CD4-positive, alpha-beta T cell treated with Interleukin-6 at 100 ng/mL for 8 hours (primary cell): ENCODE measurements around the gene DHRS13.
A peak's percentile ranks its signal among the peaks of the same experiment; 100 is the strongest.
"Not testable (repeated sequence)": the region's sequence is repeated elsewhere in the genome, so short reads cannot be mapped to it uniquely, and the experiment has no call there.

Experiments
- DNase-seq: peaks from one replicate; pipeline ENCODE4 v3.0.0-alpha.2; 2020; ENCODE audit warnings: mixed read lengths, low spot score

The DHRS13 gene

DNA sequence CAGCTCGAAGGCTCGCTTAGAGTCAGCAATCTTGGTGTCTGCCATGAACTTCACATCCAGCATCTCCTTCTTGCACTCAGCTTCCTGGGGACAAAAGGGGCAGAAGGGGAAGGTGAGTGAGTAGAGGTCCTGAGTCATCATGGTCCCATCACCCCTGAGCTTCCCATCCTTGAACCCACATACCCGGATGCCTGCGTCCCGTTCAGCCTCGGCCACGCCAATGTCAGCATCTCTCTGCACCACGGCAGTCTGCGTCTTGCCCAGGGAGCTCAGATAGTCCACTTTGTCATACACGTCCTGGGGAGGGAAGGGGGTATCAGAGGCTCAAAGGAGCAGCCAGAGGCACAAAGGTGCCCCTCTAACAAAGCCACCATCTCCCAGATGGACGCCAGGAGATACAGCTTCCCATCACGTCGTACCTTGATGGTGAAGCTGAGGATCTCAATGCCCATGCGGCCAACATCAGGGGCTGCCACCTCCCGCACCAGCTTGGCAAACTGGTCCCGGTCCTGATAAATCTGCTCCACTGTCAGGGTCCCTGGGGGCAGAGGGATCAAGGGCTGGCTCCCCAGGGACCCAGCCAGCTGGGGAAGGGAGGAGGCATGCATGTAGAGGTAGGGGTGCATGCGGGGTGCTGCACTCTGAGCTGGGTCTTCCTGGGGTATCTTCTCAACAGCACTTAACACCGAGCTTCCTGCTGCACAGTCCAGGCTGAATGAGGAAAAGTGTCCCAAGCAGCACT is 20.6 kb downstream of the DHRS13 start:
- no peak for DNase-seq

DNA sequence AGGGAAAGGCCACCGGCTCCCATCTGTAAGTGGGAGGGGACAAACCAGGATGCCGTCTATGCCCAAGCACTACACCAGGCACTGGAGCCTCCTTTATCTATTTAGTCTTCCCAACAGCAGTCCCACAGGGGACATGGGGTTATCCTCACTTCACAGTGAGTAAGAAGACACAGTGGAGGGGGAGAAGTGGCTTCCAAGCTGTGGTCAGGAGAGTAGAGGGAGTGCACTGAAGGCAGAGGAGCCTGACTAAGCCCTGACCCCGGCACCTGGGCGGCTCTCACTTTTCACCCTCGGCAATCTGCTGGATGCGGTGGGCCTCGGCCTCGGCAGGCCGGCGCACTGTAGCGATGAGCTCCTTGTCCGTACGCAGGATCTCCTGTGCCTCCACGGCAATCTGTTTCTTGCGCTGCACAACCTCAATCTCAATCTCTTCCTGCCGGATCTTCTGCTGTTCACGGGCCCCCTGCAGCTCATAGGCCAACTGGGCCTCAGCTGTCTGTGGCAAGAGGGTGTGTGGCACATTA is 21.3 kb downstream of the DHRS13 start:
- no peak for DNase-seq

DNA sequence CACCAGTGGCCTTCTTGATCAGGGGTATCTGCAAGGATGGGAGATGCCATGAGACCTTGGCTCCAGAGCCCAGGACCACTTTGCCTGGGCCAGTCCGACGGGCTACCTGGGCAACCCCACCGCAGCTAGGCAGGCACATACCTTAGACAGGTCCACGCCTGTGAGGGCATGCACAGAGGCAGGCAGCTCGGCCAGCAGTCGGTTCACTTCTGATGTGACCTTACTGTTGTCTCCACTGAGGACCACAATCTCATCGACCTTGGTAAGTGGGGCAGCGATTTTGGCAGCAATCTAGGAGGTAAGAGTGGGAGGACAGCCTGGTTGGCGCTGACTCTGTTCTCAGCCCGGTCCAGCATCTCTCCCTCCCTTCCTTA is 22.3 kb downstream of the DHRS13 start:
- DNase-seq, result no peak

DNA sequence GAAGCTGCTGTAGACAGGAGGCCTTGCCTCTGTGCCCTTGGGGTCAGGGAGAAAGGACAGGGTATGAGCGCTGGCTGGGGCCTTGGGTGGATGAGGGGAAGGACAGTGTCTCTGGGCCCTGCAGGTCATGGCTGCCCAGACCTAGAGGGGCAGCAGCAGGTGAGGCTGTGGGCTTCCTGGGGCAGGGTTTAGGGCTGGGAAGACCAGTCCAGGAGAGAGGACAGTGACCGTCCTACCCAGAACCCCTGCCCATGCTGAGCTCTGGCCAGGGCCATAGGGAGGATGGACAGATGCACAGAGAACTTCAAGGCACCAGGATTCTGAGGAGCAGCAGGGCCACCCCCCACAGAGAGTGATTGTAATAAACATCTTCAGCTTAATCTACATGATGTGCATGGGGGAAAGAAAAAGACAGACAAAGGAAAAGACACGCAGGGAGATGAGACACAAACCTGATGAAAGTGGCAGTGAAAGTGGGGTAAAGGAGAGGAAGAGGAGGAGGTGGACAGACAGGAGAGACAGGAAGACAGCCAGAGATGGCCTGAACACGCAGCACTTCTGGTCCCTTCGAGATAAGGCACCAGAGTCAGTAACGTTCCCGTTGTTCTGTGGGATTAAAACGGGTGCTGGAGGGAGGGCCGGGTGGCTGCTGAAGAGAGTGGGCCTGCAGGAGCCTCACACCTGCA is 22.9 kb downstream of the DHRS13 start:
- no peak for DNase-seq

DNA sequence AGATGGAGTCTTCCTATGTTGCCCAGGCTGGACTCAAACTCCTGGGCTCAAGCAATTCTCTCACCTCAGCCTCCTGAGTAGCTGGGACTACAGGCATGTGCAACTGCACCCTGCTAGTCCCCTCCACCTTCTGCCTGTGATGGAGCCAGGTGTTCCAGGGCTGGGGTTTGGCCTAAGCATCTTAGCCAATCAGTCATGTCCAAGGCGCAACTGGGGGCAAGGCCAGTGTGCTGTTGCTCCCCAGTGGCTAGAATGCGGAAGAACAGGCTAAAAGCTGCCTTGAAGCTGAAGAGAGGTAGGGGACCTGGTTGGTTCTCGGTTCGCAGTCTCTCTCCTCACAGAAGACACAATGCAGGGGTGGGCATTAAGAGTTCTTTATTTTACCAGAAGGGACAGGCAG is 23.9 kb downstream of the DHRS13 start:
- DNase-seq, result no peak

DNA sequence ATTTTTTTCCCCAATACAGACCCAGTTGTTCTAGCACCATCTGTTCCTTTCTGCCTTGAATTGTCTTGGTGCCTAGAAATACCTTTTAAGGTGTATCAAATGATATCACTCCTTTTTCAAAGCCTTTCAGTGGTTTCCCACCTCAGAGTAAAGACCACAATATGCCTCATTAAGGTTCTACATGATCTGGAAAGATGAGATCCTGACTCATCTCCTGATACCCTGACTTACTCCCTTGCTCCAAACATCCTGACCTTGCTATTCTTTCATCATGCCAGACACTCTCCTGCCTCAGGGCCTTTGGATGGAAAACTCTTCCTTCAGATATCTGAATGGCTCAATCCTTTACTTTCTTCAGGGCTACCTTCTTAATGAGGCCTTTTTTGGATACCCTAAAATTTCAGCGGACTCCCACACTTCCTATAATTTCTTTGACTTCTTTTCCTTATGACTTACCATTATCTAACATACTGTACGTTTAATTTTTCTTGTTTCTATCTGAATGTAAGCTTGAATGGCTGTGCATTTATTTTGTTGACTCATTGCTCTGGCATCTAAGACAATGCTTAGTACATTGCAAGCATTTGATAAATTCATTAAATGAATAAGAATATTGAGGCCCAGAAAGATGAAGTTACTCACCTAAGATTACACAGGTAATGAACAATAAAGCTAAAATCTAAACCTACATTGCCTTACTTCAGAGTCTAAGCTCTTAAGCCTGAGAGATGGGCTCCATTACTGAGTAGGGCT is 24.5 kb downstream of the DHRS13 start:
- DNase-seq, result no peak

DNA sequence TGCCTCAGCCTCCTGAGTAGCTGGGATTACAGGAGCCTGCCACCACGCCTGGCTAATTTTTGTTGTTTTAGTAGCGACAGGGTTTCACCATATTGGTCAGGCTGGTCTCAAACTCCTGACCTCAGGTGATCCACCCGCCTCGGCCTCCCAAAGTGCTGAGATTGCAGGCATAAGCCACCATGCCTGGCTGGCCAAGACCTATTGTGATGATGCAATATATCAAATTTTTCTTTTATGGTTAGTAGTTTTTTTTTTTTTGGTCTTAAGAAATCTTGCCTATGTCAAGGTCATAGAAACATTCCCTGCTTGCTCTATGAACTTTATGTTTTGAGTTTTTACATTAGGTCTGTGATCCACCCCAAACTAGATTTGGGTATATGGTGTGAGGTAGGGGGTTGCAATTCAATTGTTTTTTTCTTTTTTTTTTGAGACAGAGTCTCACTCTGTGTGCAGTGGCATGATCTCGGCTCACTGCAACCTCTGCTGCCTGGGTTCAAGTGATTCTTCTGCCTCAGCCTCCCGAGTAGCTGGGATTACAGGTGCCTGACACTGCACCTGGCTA is 25.6 kb downstream of the DHRS13 start:
- not testable (repeated sequence) for DNase-seq

DNA sequence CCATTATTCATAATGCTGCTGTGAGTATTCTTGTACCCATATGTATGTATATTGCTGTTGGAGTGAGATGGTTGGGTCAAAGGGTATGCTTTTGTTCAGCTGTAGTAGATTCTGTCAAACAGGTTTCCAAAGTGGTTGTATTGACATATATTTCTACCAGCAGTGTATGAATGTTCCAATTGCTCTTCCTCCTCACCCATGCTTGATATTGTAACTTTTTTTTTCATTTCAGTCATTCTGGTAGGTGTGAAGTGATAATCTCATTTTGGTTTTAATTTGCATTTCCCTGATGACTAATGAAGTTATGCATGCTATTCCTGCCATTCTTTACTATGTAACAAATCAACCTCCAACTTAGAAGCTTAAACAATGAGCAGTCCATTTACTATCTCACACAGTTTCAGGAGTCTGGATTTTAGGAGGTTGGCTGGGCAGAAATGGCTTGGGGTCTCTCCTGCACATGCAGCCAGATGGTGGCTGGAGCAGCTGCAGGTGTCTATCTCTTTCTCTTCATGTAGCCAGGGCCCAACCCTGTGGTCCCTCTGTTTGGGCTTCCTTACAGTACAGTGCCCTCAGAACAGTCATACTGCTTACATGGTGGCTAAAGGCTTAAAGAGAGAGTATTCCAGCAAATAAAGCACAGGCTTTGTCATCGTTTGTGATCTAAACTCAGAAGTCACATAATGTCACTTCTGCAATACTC is 26.9 kb downstream of the DHRS13 start:
- no peak for DNase-seq

DNA sequence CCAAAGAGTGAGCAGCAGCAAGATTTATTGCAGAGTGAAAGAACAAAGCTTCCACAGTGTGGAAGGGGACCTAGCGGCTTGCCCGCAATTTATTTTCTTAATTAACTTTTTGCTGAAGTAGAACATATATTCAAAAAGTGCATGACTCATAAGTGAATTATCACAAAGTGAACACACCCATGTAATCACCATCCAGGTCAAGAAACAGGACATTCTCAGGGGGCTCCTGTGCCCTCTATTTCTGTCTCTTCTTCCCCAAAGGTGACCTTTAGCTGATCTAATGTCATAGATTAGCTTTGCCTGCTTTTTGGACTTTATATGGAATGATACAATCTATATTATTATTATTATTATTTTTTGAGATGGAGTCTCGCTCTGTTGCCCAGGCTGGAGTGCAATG is 28.1 kb downstream of the DHRS13 start:
- no peak for DNase-seq

DNA sequence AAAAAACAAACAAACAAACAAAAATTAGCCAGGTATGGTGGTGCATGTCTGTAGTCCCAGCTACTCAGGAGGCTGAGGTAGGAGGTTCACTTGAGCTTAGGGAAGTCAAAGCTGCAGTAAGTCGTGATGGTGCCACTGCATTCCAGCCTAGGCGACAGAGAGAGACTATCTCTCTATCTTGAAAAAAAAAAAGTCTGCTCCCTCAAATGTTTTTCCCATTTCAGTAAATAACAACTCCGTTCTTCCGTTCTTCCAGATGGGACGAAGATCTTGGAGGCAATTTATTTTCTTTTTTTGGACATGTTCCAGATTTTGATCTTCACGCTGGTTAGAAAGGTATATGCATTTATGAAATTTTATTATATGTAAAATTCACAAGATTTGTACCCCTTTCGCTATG is 29.0 kb downstream of the DHRS13 start:
- DNase-seq, result no peak

DNA sequence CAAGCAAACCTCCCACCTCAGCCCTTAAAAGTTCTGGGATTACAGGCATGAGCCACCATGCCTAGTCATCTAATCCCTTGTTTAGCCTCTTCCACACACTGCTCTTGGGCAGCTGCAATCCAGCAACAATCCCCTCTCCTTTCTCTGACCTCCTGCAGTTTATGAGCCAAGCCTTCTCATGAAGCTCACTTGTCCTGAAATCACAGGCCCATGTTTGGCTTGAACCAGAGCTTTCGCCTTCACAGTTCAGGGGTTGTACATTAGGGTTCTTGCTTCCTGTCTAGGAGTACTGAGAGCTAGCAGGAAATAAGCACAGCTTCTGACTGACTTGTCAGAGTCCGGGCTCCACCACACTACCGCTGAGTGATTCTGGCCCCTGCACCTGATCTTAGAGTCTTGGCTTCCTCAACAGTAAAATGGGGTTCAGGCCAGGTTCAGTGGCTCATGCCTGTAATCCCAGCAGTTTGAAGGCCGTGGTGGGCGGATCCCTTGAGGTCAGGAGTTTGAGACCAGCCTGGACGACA is 31.8 kb downstream of the DHRS13 start:
- DNase-seq, result peak; percentile 60

DNA sequence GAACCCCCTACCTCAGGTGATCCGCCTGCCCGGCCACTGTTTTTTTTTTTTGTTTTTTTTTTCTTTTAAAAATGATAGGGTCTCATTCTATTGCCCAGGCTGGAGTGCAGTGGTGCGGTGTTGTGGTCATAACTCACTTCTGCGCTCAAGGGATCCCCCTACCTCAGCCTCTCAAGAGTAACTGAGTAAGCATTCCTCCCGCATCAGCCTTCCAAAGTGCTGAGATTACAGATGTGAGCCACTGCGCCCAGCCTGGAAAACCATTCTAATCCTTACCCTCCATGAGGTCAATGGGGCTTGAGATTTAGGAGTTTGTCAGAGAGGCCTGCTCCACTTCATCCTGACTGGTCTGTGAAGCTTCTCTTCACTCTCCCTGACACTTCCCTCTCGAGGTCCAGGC is 35.6 kb downstream of the DHRS13 start:
- no peak for DNase-seq

DNA sequence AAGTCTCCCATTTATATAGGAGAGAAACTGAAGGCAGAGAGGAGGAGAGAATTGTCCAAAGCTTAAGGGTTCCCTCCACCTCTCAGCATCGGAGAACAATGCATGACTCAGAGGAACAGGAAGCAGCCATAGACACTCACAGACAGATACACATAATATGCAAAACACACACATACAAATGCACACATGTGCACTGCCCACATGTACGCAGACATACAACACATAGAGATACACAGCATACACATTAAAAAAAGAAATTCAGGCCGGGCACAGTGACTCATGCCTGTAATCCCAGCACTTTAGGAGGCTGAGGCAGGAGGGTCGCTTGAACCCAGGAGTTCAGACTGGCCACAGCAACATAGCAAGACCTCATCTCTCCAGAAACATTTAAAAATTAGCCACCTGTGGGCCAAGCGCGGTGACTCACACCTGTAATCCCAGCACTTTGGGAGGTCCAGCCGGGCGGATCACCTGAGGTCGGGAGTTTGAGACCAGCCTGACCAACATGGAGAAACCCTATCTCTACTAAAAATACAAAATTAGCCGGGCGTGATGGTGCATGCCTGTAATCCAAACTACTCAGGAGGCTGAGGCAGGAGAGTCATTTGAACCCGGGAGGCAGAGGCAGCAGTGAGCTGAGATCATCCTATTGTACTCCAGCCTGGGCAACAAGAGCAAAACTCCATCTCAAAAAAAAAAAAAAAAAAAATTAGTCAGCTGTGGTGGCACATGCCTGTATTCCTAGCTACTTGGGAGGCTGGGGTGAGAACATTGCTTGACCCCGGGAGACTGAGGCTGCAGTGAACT is 36.7 kb downstream of the DHRS13 start:
- DNase-seq, result no peak

DNA sequence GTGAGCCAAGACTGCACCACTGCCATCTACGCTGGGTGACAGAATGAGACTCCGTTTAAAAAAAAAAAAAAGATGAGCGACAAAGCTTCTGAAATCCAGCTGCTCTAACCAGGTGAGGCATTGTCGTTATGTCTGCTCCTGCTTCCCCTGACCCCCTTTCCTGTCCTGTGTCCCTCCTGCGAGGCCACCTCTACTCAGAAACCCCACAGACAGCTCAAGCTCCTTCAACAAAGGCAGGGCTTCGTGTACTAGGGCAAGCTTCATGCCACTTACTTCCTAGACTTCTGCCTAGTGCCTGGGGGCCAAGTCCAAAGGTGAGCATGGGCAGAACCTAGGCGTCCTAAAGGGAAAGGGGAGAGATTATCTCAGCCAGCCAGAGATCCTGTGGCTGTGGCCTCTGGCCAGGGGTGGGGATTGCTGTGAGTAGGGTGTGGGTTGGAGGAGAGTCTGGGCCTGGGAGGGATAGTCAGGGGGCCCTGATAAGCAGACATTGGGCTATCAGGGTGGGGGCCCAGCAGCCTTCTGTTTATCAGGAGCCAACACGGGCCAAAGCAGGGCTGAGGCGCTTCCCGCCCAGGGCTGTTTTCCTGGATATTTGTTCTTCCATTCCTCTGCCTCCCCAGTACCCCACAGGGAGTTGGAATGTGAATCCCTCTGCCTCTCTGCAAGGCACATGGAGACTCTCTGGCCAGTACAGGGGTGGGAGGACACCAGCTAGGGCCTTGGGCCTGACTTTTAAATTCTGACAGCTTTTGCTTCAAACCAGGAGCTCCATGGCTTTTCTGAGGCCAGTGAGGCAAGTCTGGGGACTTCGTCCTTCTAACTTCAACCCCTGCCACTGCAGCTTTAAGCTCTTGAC is 37.7 kb downstream of the DHRS13 start:
- no peak for DNase-seq

DNA sequence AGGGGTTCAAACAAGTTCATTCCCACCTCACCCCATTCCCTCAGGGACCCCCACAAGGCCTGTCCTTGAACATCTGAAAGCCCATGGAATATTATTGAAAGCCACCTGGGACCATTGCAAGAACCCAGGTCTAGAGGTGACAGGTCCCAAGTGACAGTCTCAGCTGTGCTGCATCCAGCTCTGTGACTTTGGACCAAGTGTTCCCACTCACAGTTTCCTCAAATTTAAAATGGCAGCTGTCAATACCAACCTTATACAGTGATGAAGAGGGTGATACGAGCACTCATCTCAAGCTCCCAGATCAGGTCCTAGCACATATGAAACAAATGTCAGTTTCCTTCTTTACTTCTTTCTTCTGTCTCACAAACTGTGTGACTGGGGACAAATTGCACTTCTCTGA is 38.9 kb downstream of the DHRS13 start:
- no peak for DNase-seq

DNA sequence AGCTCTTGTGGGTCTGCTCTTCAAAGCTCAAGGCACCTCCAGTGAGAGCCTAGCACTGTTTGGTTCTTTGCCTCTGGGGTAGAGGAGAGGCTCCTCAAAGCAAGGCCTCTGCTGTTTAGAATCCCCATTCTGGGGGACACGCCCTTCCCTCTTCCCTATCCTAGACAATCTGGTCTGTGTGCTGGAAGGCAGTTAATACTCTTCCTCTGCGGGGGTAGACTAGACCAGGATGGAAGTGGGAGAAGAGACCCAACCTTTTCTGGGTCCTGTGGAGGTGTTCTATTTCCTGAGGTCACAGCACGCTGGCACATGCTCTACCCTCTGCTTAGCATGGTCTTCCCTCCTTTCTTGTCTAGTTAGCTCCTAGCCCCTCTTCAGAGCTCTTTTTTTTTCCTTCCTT is 40.3 kb downstream of the DHRS13 start:
- DNase-seq, result no peak

DNA sequence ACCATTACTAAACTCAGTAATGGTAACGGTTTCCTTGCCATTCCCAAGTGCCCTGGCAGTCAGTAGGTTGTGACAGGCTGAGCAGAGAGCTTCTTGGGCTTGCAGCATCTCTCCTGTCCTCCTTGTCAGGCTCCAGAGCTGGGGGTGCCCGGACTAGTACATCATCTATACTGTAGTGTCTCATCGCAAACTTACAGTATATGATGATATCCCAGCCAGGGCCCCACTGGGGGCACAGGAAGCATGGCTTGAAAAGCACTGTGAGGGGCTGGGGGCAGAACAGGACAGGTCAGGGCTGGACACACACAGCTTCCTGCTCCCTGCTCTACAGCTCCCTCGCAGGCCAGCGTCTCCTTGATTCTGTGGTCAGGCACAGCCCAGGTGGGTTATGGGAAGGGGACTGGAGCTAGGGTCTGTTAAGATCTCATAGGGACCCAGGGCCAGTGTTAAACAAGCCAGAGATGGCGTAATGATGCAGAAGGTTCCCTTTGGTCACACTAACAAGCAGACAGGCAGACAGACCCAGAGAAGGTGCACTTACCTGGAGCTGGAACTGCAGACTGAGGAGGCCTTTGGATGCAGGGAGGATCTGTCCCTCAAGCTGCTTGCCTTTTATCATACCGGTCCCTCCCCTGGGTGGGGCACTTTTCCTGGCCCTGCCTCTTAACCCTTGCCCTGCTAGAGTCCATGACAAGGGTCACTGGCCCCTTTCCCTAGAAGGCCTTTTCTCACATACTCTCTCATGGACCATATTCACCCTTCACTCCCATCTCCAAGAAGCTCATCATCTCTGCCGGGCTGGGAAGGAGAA is 41.3 kb downstream of the DHRS13 start:
- DNase-seq, result no peak

DNA sequence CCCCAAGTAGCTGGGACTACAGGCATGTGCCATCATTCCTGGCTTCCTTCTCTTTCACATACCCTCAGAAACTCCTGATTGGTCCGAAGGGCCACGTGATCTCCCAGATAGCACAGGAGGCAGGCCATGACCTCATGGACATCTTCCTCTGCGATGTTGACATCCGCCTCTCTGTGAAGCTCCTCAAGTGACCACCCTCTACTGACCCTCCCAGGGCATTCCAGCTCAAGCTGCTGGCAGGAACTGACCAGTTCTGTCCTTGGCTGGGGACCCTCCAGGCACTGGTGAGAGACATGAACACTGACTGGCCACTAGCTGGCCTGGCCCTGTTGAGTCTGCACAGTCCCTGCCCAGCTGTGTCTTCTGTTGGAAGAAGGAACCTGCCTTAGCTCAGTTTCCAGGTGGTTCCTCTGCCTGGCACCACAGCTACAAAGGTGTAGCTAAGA is 42.5 kb downstream of the DHRS13 start:
- DNase-seq, result no peak

DNA sequence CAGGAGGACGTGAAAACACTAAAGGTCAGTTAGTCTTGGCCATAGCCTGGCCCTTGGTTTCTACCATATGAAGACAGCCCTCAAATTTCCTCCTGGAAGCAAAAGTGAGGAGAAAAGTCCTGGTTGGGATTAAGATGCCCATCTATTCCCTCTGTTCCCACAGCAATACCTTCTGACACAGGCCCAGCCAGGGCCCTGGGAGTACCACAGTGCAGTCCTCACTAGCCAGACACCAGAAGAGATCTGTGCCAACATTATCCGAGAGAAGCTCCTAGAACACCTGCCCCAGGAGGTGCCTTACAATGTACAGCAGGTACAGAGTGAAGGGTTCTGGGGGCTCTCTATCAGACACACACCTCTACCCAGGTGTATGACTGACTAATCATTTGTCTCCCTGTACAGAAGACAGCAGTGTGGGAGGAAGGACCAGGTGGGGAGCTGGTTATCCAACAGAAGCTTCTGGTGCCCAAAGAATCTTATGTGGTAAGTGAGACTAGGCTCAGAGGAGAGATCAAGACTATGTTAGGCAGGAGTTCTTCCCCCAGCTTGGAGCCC is 44.0 kb downstream of the DHRS13 start:
- DNase-seq, result no peak
